Peyer's patch (tissue), 4 donors: Measurements from ENCODE around the gene CRYGA. TPM values are rescaled to one million over a fixed set of nuclear protein-coding genes. Genes with fewer than 3 reads are reported as not detected.

Source experiments
- DNase-seq, 3 donors: peaks; one replicate each; pipeline ENCODE4 v3.0.0-alpha.2; 2017 to 2019
- H3K27ac ChIP-seq, 4 donors: fragments of 200-600 bp; sonication (generic); one replicate each; pipeline ENCODE4 v1.5.1; 2016 to 2019
- H3K27me3 ChIP-seq, 2 donors: fragments of 200-600 bp; sonication (generic); one replicate each; pipeline ENCODE4 v1.5.1; 2019
- H3K36me3 ChIP-seq, 3 donors: fragments of 200-600 bp; sonication (generic); one replicate each; pipeline ENCODE4 v1.5.1; 2016 to 2019
- H3K4me1 ChIP-seq, 4 donors: fragments of 200-600 bp; sonication (generic); one replicate each; pipeline ENCODE4 v1.5.1; 2016 to 2019
- H3K4me3 ChIP-seq, 4 donors: fragments of 200-600 bp; sonication (generic); 1 replicate in 3 of 4; 2 replicates in 1 of 4; pipeline ENCODE4 v1.5.1; 2016 to 2019; ENCODE audit warnings: mild to moderate bottlenecking in 1 of 4
- H3K9me3 ChIP-seq, 4 donors: fragments of 200-600 bp; sonication (generic); one replicate each; pipeline ENCODE4 v1.5.1; 2016 to 2019; ENCODE audit warnings: mild to moderate bottlenecking in 1 of 4
- POLR2A ChIP-seq, 2 donors: fragments of 450-650 bp; IDR thresholded peaks; one replicate each; pipeline ENCODE4 v1.5.1; 2017; ENCODE audit warnings: antibody characterized with exemption in 2 of 2, mild to moderate bottlenecking in 2 of 2, moderate library complexity in 2 of 2
- total RNA-seq, 4 donors: library from RNA; depleted of rRNA; stranded (reverse); fragments of >200 nt; gene quantifications; one replicate each; pipeline ENCODE4 v1.1.0, GENCODE V29; 2016
- TF ChIP-seq, protein P1 (sequence below), 6 experiments: fragments of 450-650 bp in 4 of 6; fragments of 200-600 bp in 2 of 6; sonication (generic) in 1 of 6; IDR thresholded peaks; one replicate each; pipeline ENCODE4 v1.5.1; 2017 to 2019; ENCODE audit warnings: antibody characterized with exemption in 6 of 6, mild to moderate bottlenecking in 3 of 6, moderate library complexity in 1 of 6

The CRYGA gene
- total RNA-seq, 4 donors from 2014 or later = not detected

DNA sequence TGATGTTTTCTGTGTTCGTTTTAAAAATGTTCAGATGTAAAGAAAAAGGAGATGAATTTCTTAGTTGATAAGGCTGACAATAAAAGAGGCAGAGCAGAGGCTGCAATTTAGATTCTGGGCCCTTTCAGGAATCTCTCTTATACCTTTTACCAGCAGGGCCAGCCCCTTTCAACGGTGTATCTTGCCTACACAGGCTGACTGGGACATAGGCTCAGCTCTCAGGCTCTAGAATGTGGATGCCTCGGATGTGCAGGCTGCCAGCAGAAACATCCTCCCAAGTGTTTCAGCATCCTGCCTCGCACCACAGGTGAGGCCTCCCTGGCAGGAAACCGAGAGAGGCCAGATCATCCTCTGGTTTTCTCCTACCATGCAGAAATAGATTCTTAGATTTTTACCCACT is 23.1 kb upstream of the CRYGA start:
- Histone ChIP-seq H3K4me1 (no peaks in the 10 kb centered on the region), H3K27ac (no peak overlapping the region), H3K27me3 (no peaks in the 10 kb centered on the region), H3K36me3 (no peaks in the 10 kb centered on the region), H3K4me3 (no peak overlapping the region), H3K9me3 (no peaks in the 10 kb centered on the region)
- DNase-seq = no peak
- TF ChIP-seq, protein P1, sequence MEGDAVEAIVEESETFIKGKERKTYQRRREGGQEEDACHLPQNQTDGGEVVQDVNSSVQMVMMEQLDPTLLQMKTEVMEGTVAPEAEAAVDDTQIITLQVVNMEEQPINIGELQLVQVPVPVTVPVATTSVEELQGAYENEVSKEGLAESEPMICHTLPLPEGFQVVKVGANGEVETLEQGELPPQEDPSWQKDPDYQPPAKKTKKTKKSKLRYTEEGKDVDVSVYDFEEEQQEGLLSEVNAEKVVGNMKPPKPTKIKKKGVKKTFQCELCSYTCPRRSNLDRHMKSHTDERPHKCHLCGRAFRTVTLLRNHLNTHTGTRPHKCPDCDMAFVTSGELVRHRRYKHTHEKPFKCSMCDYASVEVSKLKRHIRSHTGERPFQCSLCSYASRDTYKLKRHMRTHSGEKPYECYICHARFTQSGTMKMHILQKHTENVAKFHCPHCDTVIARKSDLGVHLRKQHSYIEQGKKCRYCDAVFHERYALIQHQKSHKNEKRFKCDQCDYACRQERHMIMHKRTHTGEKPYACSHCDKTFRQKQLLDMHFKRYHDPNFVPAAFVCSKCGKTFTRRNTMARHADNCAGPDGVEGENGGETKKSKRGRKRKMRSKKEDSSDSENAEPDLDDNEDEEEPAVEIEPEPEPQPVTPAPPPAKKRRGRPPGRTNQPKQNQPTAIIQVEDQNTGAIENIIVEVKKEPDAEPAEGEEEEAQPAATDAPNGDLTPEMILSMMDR (IDR thresholded peaks at IDR 0.05) = no peak
- TF ChIP-seq POLR2A (IDR thresholded peaks at IDR 0.05) = no peak

DNA sequence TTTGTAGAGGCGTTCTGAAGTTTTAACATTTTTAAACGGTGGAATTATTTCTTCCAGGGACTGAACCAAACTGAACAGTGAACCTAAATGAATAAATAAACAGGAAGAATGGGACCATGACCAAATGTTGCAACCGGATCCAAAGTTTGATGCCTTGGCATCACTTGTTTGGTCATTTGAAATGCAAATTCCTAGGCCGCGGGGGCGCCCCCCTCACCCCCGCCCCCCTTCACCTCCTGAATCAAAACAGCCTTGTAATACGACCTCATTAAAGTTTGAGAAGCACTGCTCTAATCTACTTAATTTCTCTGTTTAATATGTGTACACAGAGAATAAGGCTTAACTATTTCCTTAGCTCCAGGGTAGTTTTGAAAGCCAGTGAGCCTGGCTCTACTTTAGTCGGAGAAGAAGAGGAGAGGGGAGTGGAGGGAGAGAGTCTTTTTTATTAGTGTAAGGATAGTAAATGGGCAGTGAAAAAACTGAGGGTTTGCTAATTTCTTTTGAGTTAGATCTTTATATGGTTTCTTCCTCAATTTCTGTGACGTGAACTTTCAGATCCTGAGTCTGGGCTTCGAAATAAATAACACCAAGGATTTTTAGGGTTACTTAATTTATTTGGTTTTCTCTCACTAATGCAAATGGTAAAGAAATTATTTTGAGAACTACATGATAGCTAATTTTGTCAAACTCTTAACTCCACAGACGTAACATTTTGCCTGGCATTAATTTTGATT is 20.8 kb upstream of the CRYGA start:
- no peak overlapping the region for H3K27ac ChIP-seq
- H3K27me3 ChIP-seq = no peaks in the 10 kb centered on the region
- no peak overlapping the region for H3K4me3 ChIP-seq
- H3K36me3 ChIP-seq = no peaks in the 10 kb centered on the region
- no peak for DNase-seq
- H3K9me3 ChIP-seq = no peaks in the 10 kb centered on the region
- TF ChIP-seq, protein P1 (IDR thresholded peaks at IDR 0.05) = no peak
- no peak for TF ChIP-seq POLR2A (IDR thresholded peaks at IDR 0.05)
- no peaks in the 10 kb centered on the region for H3K4me1 ChIP-seq

DNA sequence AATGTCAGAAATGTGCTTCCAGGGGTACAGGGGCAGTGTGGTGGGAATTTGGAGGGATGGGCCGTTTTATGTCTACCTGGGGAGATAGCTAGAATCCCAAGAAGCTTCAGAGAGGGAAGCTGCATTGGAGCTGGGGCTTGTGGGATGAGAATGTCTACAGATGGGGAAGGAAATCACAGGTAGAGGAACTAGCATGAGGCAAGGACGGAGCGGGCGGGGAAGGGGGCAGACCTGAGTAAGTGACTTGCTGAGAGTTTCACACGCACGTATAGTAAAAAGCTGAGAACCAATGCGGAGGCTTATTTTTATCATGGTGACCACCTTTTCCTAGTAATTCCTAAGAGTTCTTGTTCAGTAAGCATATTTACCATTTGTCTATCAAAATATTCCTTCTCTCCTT is 20.1 kb upstream of the CRYGA start:
- no peaks in the 10 kb centered on the region for H3K36me3 ChIP-seq
- H3K27me3 ChIP-seq = no peaks in the 10 kb centered on the region
- H3K4me3 ChIP-seq = no peak overlapping the region
- DNase-seq = no peak
- H3K4me1 ChIP-seq = no peaks in the 10 kb centered on the region
- H3K27ac ChIP-seq = no peak overlapping the region
- TF ChIP-seq POLR2A (IDR thresholded peaks at IDR 0.05) = no peak
- TF ChIP-seq, protein P1 (IDR thresholded peaks at IDR 0.05) = no peak
- no peaks in the 10 kb centered on the region for H3K9me3 ChIP-seq

DNA sequence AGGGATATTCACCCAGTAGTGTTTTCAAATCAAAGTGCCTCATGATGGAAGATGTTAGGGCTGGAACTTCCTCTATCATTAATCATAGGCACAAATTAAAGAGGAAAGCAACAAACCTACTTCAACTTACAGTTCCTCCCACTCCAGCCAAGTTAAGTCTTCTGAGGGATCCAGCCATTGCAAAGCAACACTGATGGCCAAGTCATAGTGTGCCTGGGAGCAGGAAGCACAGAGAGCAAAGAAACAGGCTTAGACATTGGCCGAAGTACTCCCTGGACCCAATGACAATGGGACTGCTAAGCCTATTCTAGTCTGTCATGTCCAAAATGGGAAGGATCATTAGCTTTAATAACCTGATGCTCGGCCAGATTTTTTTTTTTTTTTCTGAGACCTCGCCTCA is 19.4 kb upstream of the CRYGA start:
- H3K36me3 ChIP-seq = no peaks in the 10 kb centered on the region
- H3K27me3 ChIP-seq = no peaks in the 10 kb centered on the region
- H3K27ac ChIP-seq = no peak overlapping the region

DNA sequence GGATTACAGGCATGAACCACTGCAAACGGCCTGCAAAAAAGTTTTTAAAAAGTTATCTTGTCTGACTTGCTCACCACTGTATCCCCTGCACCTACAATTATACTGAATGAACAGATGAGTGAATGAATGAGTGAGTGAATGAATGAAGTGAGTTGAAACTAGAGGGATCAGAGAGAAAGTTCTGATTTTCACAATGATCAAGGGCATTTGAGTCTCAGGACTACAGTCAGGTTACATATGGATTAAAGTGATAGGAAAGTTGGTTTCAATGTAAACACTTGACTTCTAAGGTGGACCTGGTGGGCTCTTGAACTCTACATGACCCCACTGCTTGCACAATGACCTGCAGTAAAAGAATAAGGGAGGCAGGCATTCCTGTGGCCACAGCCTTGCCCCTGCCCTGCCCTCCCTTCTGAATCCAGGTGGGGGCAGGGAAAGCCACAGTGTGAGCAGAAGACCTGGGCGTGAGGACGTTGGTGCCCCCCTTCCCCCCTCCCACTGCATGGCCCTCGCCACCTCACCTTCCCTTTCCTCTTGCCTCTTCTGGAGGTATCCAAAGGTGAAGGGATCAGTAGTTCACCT is 15.7 kb upstream of the CRYGA start:
- no peak overlapping the region for H3K27ac ChIP-seq
- H3K36me3 ChIP-seq = no peaks in the 10 kb centered on the region
- no peak for TF ChIP-seq POLR2A (IDR thresholded peaks at IDR 0.05)
- TF ChIP-seq, protein P1 (IDR thresholded peaks at IDR 0.05) = no peak
- DNase-seq = no peak
- no peaks in the 10 kb centered on the region for H3K9me3 ChIP-seq
- H3K4me3 ChIP-seq = no peak overlapping the region
- no peaks in the 10 kb centered on the region for H3K27me3 ChIP-seq
- no peaks in the 10 kb centered on the region for H3K4me1 ChIP-seq

More for the DNA sequence above, 19.4 kb upstream of the CRYGA start:
- no peaks in the 10 kb centered on the region for H3K9me3 ChIP-seq
- no peaks in the 10 kb centered on the region for H3K4me1 ChIP-seq
- no peak overlapping the region for H3K4me3 ChIP-seq
- TF ChIP-seq POLR2A (IDR thresholded peaks at IDR 0.05) = no peak
- TF ChIP-seq, protein P1 (IDR thresholded peaks at IDR 0.05) = no peak
- no peak for DNase-seq
